ENCODE results near the gene ATOH1.
A peak's percentile ranks its signal among the peaks of the same experiment; 100 is the strongest.

The ATOH1 gene

DNA sequence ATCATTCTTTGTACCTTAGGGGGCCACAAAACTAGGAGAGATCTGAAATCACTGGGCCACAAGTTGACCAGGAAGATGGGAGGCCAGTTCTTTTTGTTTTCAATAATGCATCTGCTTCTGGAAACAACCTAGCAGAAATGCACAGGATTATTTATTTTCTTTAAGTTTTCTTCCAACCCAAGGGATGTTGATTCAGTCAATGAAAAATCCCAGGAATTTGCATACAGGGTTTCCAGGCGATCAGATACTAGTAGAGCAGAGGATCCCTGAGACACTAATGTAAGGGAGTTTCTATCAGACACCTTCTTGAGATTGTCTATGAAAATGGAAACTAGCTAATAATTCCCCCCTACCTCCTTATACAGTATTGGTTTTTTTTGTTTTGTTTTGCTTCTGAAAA is 7.4 kb downstream of the ATOH1 start:
- no peak for DNase-seq

DNA sequence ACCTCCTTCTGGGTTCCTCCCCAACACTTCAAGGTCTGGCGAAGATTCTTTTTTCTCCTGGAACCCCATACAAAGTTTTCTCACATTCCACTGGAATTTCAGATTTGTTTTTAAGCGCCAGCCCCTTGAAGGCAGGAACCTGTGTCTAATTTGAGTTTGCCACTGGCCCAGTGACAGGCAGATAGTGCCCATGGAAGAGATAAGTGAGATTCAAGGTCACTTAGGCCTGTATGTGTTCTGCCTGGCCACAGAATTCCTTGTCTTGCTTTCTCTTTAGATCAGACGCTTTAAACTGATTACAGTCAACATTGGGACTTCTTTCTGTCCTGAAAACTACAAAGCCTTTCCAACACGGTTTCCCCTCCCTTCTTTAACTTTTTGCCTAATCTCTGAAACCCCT is 11.2 kb downstream of the ATOH1 start:
- DNase-seq: no peak

DNA sequence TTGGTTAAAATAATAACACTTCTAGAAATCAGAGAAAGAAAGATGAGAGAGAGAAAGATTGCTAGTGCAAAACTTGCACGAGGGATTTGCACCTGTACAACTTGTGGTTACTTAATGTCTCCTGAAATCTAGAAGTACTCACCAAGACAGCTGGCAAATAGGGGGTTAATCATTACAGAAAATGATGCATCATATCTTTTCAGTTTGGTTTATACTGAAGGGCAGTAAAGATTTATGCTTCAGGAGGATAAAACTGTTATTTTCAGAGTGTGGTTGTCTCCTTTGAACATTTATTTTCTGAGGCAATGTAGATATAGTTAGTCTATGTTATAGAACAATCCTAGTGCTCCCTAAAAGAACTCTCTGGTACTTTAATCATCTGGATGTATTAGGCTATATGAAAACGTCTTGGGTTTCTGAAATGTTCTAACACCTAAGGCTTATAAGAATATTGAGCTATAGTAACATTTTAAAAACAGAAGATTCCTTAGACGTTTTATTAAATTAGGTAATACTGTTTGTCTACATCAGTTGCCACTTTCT is 13.3 kb downstream of the ATOH1 start:
- no peak for DNase-seq

DNA sequence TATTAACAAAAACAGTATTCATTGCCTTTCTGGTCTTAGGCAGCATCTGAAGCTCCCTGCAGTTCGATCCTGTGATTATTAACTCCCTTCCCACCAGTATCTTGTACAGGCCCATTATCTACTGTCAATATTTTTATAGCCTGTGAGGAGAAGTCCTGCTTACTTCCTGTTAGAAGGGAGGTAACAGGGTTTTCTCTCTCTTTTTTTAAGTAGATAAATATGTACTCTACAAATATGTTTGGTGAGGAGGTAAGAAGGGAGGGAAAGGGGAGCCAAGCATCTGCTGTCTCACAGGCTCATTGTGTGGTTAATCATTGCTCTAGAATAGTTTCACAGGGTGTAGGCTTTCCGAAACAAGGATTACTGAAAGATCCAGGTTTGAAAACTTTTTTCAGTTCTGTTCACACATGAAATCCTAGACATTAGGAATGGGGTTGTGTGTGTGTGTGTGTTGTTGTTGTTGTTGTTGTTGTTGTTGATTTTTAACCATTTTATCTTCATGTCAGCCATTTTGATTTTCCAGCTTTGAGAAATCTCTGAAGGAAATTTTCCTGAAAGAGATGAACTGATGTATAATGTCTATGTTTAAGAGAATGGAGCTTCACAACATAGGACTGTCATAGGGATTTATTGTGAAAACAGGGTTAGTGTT is 14.2 kb downstream of the ATOH1 start:
- DNase-seq: peak; percentile 58

DNA sequence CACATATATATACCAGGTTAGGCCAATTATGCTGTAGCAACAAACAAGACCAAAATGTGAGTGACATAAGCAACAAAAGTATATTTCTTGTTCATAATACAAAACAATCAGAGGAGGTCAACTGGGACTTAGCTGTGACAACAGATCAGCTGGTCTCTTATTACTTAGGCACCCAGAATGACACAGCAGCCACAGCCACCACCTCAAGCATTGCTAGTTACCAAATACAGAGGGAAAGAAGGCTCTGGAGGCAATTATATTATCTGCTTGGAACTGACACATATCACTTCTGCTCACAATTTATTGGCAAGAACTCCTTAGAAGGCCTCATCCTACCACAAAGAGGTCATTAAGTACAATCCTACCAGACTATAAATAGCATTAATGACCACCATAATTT is 15.2 kb downstream of the ATOH1 start:
- no peak for DNase-seq

DNA sequence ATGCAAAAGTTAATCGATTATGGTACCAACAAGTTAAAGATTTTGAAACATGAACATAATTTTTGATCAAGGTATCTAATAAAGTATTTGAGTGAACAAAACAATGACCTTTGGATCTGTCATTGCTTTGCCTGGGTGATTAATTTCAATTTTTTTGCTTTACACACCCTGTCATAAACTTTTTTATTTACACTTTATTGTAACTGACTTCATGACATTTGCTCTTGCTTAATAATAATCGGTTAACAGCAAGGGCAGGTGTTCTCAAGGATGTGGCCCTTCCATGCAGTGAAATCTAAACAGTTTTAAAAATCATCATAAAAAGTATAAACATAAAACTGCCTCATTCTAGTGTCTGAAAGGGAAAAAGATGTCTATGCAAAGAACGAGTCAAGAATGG is 24.1 kb downstream of the ATOH1 start:
- no peak for DNase-seq

DNA sequence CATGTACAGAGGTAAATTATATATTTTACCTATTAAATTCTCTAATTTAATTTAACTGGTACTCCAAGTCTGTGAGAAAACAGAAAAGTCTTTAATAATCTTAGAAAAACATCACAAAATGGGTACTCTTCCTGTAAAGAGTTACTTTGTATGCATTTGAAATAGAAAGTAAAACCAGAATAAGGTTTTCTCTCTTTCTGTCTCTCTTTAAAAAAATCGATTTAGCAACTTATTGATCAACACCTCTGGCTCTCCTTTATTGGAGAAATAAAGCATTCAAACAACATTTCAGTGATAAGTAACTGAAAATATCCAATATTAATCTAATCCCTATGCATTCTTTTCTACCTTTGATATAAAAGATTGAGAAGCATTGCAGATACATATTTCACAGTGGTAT is 27.4 kb downstream of the ATOH1 start:
- DNase-seq: no peak

DNA sequence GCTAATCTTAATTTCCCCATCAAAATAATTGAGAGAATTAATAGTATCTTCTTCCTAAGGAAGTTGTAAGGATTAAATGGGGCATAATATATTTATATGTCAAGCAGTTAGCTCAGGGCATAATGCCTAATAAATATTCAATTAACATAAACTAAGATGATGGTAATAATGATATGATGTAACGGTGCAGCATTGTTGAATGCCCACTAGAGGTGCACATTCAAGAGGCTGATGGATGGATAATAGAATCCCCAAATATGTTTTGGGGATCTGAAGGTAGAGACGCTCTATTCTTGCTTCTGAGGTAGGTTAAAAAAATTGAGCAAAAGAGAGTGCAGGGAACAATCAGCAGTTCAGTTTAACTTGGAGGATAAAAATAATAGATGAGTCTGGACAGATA is 37.1 kb downstream of the ATOH1 start:
- no peak for DNase-seq

DNA sequence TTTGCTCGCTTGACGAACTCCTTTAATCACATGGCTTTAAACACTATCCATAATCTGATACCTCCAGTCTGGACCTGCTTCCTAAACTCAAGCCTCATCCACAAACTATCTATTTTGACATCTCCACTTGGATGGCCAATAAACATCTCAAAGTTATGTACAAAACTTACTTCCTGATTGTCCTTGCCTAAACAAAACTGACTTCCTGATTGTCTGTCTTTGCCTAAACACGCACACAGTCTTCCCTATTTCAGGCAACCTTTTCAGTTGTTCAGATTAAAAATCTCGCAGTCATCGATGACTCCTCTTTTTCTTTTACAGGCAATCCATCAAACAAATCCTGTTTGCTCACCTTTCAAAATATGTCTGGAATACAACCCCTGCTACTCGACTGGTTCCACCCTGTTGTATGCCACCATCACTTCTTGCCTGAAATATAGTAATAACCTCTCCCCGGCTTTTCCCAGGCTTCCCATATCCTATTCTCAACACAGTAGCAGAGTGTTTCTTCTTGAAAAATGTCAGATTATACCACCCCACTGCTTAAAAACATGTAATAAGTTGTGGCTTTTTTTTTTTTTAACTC is 39.0 kb downstream of the ATOH1 start:
- no peak for DNase-seq

DNA sequence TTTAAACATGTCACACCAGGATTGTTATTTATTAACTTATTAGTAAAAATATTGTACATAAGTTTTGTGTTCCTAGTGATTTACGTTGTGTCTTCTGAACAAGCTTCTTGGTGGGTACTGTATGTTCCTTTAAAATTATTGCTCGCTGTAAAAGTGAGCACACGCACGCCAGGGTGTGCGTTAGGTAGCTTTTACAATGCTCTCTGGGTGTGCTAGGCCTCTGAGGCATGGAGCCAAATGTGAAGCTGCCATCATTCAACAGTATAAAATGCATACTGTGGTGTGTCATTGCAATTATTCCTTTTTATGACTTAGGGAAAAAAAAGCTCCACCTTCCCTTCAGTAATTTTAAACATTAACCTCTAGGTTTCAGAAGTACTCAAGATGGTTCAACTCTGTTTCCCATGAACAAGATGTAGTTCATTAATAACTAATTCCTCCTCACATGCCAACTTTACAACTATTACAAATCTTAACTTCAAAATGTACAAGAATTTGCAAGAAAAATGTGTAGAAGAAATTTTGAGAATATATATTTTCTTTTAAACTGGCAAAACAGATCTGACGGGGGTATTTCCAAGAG is 42.4 kb downstream of the ATOH1 start:
- DNase-seq: no peak

DNA sequence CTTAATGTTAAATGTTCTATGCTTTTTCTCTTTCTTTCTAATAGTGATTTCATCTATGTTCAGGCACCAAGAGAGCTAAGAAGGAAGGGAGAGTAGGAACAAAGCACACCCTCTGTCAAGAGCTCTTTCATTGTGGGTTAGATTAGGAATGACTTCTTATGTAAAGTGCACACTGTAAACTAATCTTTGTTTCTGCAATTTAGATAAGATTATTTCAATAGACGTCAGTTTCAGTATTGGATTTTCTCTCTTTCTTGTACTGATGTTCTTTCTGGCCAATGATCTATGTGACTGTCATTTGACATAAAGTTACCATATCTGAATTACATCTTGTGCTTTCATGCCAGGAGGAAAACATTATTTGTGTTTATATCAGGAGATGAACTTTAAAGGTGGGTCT is 48.2 kb downstream of the ATOH1 start:
- DNase-seq: no peak

DNA sequence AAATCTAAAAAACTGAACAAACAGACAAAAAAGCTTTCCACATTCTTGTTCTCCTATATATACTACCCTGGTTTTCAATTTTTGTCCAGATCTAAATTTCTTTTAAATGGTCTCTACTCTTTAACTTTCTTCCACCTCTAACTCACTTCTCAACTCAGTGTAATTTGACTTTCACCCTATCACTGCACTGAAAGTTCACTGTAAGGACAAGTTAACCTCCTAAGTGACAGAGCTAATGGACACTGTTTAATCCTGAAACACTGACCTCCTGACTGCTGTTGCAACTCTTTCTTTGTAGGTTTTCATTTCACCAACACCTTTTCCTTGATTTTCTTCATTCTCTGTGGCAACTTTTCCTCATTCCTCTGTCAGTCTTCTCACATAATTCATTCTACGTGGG is 50.0 kb downstream of the ATOH1 start:
- no peak for DNase-seq

DNA sequence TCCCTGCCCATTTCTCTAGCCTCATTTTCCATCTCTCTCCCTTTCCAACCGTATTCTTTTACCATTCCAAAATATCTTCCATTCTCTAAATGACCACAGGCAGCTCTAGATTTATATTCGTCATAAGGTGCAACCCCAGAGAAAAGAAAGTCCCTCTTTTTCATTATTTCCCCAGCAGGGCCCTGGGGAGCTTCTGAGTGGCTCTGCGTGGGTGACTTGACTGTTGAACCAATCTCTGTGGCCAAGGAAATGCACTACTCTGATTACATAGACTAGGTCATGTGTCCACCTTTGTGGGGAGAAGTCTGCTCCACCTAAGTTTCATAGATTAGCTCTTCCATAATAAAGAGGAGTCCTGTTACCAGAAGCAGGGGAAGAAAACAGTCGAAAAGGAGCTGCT is 51.4 kb downstream of the ATOH1 start:
- no peak for DNase-seq
